HepG2 (cell line): ENCODE measurements around the gene PGS1. TPM values are rescaled to one million over a fixed set of nuclear protein-coding genes. Genes with fewer than 3 reads are reported as not detected.

Experiments
- ARID4A ChIP-seq: sonication (generic); formaldehyde crosslinking; IDR thresholded peaks from 2 replicates; pipeline ENCODE4 v1.5.0; 2020; ENCODE audit warnings: mild to moderate bottlenecking, missing genetic modification reagents, borderline replicate concordance
- BCL6 ChIP-seq: IDR thresholded peaks from 2 replicates; pipeline ENCODE4 v1.6.1; 2016; ENCODE audit warnings: missing genetic modification reagents, missing compliant biosample characterization
- JUND ChIP-seq: sonication (generic); formaldehyde crosslinking; IDR thresholded peaks from 2 replicates; pipeline ENCODE4 v1.8.0; 2022; ENCODE audit warnings: mild to moderate bottlenecking, missing genetic modification reagents
- PRPF4 ChIP-seq: fragments of 200-400 bp; formaldehyde crosslinking; IDR thresholded peaks from 2 replicates; pipeline ENCODE4 v1.6.1; 2016; ENCODE audit warnings: low read length, low read depth; ENCODE audit not compliant: poor library complexity, severe bottlenecking
- RCOR2 ChIP-seq: IDR thresholded peaks from 2 replicates; pipeline ENCODE4 v1.6.1; 2016; ENCODE audit warnings: missing biosample characterization, missing genetic modification reagents
- SOX5 ChIP-seq: IDR thresholded peaks from 2 replicates; pipeline ENCODE4 v1.6.1; 2016; ENCODE audit warnings: borderline replicate concordance
- UBTF ChIP-seq: sonication (generic); formaldehyde crosslinking; IDR thresholded peaks from 2 replicates; pipeline ENCODE4 v1.4.0; 2020; ENCODE audit warnings: mild to moderate bottlenecking, missing genetic modification reagents
- ZNF136 ChIP-seq: sonication (generic); formaldehyde crosslinking; IDR thresholded peaks from 2 replicates; pipeline ENCODE4 v1.8.1; 2022; ENCODE audit warnings: low read depth, mild to moderate bottlenecking, moderate library complexity, missing genetic modification reagents
- ZNF557 ChIP-seq: sonication (generic); formaldehyde crosslinking; IDR thresholded peaks from 2 replicates; pipeline ENCODE4 v1.4.0; 2020; ENCODE audit warnings: missing genetic modification reagents
- ZNF629 ChIP-seq: sonication (generic); formaldehyde crosslinking; conservative IDR thresholded peaks from 2 replicates; pipeline ENCODE4 v1.5.0; 2020; ENCODE audit warnings: missing genetic modification reagents
- ZNF792 ChIP-seq: IDR thresholded peaks from 2 replicates; pipeline ENCODE4 v1.6.1; 2016
- polyA plus RNA-seq, 8 experiments: library from polyadenylated mRNA; depleted of rRNA in 3 of 8; stranded (reverse) in 7 of 8; unstranded in 1 of 8; fragments of >200 nt; fragmentation: Illumina TruSeq in 4 of 8; extraction: Trizol in 4 of 8; gene quantifications; 2 replicates each; pipeline versions ENCODE4 v1.2.1 to v1.2.3, GENCODE V29; 2011 to 2016; ENCODE audit warnings: low read depth in 4 of 8, missing spikeins in 1 of 8, mixed read lengths in 1 of 8; ENCODE audit not compliant: insufficient read depth in 1 of 8
- total RNA-seq, 5 experiments: library from RNA; depleted of rRNA; stranded (reverse); fragments of >200 nt; fragmentation: Illumina TruSeq; extraction: Trizol; gene quantifications; 2 replicates each; pipeline ENCODE4 v1.2.3, GENCODE V29; 2016; ENCODE audit warnings: low read depth in 1 of 5
- TF ChIP-seq, protein P1 (sequence below): sonication (generic); formaldehyde crosslinking; IDR thresholded peaks from 2 replicates; pipeline ENCODE4 v1.4.0; 2020; ENCODE audit warnings: missing genetic modification reagents
- TF ChIP-seq, protein P2 (sequence below): sonication (generic); formaldehyde crosslinking; IDR thresholded peaks from 2 replicates; pipeline ENCODE4 v1.4.0; 2020; ENCODE audit warnings: missing genetic modification reagents

Gene PGS1
- total and polyA plus RNA-seq, 2 of the 13 experiments (the other 11 are each of a cell fraction or from before 2014, with no cell fraction given) = 25.9 to 31.5 TPM

DNA sequence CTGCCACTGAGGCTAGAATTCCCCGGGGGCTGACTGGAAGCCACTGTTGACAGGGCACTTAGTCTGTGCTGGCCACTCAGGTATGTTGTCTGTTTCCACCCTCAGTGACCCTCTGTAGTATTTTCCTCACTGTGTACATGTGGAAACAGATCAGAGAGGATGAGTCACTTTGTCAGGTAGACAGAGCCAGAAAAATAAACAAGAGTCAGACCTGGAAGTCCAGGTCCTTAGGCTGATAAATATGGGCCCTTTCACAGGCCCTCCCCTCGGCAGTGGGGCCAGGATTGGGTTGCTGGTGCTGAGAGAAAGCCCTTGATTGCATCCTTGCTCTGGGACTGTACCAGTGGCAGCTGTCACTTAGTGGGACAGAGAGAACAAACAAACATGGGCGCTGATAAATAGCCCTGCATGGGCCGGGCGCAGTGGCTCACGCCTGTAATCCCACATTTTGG is 21.3 kb downstream of the PGS1 start (continued):
- TF ChIP-seq BCL6 (CRISPR knock-in tag) (peak; percentile 85), JUND (CRISPR knock-in tag) (peak; percentile 92), ZNF136 (CRISPR knock-in tag) (no peak), ZNF557 (CRISPR knock-in tag) (no peak), RCOR2 (CRISPR knock-in tag) (peak; percentile 68), ARID4A (no peak; the same call in 1 of the 2 replicates), ZNF629 (no peak), ZNF792 (no peak), PRPF4 (no peak), SOX5 (CRISPR knock-in tag) (peak; percentile 78; the same call in 1 of the 2 replicates), UBTF (CRISPR knock-in tag) (peak; percentile 39; the same call in 1 of the 2 replicates)
- TF ChIP-seq, protein P1, sequence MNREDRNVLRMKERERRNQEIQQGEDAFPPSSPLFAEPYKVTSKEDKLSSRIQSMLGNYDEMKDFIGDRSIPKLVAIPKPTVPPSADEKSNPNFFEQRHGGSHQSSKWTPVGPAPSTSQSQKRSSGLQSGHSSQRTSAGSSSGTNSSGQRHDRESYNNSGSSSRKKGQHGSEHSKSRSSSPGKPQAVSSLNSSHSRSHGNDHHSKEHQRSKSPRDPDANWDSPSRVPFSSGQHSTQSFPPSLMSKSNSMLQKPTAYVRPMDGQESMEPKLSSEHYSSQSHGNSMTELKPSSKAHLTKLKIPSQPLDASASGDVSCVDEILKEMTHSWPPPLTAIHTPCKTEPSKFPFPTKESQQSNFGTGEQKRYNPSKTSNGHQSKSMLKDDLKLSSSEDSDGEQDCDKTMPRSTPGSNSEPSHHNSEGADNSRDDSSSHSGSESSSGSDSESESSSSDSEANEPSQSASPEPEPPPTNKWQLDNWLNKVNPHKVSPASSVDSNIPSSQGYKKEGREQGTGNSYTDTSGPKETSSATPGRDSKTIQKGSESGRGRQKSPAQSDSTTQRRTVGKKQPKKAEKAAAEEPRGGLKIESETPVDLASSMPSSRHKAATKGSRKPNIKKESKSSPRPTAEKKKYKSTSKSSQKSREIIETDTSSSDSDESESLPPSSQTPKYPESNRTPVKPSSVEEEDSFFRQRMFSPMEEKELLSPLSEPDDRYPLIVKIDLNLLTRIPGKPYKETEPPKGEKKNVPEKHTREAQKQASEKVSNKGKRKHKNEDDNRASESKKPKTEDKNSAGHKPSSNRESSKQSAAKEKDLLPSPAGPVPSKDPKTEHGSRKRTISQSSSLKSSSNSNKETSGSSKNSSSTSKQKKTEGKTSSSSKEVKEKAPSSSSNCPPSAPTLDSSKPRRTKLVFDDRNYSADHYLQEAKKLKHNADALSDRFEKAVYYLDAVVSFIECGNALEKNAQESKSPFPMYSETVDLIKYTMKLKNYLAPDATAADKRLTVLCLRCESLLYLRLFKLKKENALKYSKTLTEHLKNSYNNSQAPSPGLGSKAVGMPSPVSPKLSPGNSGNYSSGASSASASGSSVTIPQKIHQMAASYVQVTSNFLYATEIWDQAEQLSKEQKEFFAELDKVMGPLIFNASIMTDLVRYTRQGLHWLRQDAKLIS (CRISPR knock-in tag) = no peak
- TF ChIP-seq, protein P2, sequence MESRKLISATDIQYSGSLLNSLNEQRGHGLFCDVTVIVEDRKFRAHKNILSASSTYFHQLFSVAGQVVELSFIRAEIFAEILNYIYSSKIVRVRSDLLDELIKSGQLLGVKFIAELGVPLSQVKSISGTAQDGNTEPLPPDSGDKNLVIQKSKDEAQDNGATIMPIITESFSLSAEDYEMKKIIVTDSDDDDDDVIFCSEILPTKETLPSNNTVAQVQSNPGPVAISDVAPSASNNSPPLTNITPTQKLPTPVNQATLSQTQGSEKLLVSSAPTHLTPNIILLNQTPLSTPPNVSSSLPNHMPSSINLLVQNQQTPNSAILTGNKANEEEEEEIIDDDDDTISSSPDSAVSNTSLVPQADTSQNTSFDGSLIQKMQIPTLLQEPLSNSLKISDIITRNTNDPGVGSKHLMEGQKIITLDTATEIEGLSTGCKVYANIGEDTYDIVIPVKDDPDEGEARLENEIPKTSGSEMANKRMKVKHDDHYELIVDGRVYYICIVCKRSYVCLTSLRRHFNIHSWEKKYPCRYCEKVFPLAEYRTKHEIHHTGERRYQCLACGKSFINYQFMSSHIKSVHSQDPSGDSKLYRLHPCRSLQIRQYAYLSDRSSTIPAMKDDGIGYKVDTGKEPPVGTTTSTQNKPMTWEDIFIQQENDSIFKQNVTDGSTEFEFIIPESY = no peak
